Loucy (cell line): ENCODE measurements around the gene CUL3.

ENCODE experiments used
- H2AFZ ChIP-seq: fragments of 200-600 bp; sonication (generic); 2 replicates; pipeline ENCODE4 v1.6.0; 2016; ENCODE audit warnings: antibody characterized with exemption, mild to moderate bottlenecking, low read length, moderate library complexity
- H3F3A ChIP-seq: fragments of 200-600 bp; 2 replicates; pipeline ENCODE4 v1.6.0; 2016; ENCODE audit warnings: antibody characterized with exemption, low read depth, mild to moderate bottlenecking
- H3K27me3 ChIP-seq: fragments of 200-600 bp; sonication (generic); 2 replicates; pipeline ENCODE4 v1.6.1; 2014; ENCODE audit warnings: low read length, mild to moderate bottlenecking; ENCODE audit not compliant: insufficient read depth, poor library complexity, severe bottlenecking
- H3K36me3 ChIP-seq: fragments of 200-600 bp; sonication (generic); 2 replicates; pipeline ENCODE4 v1.6.1; 2016; ENCODE audit warnings: low read length; ENCODE audit not compliant: insufficient read depth
- H3K4me1 ChIP-seq: fragments of 200-600 bp; sonication (generic); 2 replicates; pipeline ENCODE4 v1.5.1; 2014; ENCODE audit warnings: low read length, mild to moderate bottlenecking; ENCODE audit not compliant: insufficient read depth, poor library complexity, severe bottlenecking
- H3K4me2 ChIP-seq: fragments of 200-600 bp; sonication (generic); 2 replicates; pipeline ENCODE4 v1.6.0; 2014; ENCODE audit warnings: antibody characterized with exemption, low read length, low read depth, mild to moderate bottlenecking; ENCODE audit not compliant: poor library complexity, severe bottlenecking
- H3K4me3 ChIP-seq: fragments of 200-600 bp; sonication (generic); 2 replicates; pipeline ENCODE4 v1.5.1; 2014; ENCODE audit warnings: low read length, mild to moderate bottlenecking, mixed read lengths; ENCODE audit not compliant: poor library complexity, severe bottlenecking
- H3K79me2 ChIP-seq: fragments of 200-600 bp; sonication (generic); 2 replicates; pipeline ENCODE4 v1.6.1; 2014; ENCODE audit warnings: low read length; ENCODE audit not compliant: insufficient read depth
- H3K9ac ChIP-seq: fragments of 200-600 bp; sonication (generic); 2 replicates; pipeline ENCODE4 v1.6.0; 2014; ENCODE audit warnings: mild to moderate bottlenecking, low read depth, low read length, moderate library complexity; ENCODE audit not compliant: poor library complexity, severe bottlenecking
- H3K9me2 ChIP-seq: fragments of 200-600 bp; sonication (generic); replicated peaks from 2 replicates; pipeline ENCODE4 v1.6.1; 2016; ENCODE audit warnings: low read depth, low read length, mixed read lengths
- H3K9me3 ChIP-seq: fragments of 200-600 bp; sonication (generic); 2 replicates; pipeline ENCODE4 v1.6.1; 2014; ENCODE audit warnings: mild to moderate bottlenecking, antibody characterized with exemption, low read length, low read depth; ENCODE audit not compliant: insufficient read depth
- H4K20me1 ChIP-seq: fragments of 200-600 bp; sonication (generic); 2 replicates; pipeline ENCODE4 v1.6.0; 2014; ENCODE audit warnings: antibody characterized with exemption, low read length, mild to moderate bottlenecking; ENCODE audit not compliant: insufficient read depth, poor library complexity, severe bottlenecking
- EZH2phosphoT487 ChIP-seq: fragments of 200-600 bp; IDR thresholded peaks from 2 replicates; pipeline ENCODE4 v1.6.1; 2018; ENCODE audit warnings: antibody characterized with exemption, mild to moderate bottlenecking, moderate library complexity, borderline replicate concordance
- TF ChIP-seq, protein P1 (sequence below): fragments of 200-600 bp; sonication (generic); conservative IDR thresholded peaks from 2 replicates; pipeline ENCODE4 v1.5.1; 2014; ENCODE audit warnings: mild to moderate bottlenecking, antibody characterized with exemption, low read length

Gene CUL3

DNA sequence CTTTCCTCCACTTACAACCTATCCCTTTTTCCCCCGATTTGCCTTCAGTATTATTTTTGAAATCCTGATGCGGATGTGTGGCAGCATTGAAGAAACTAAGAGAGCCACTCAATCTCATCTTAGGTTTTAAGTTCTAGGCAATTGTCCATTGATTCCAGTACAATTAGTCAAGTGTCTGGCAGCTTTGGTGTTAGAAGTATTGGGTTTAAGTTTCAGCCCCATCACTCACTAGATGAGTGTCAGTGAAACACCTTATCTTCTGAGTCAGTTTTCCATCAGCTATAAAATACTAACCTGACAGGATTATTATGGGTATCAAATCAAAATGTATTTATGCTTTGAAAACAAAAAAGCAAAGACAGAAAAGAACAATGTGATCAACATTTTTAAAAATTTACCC is 16.8 kb upstream of the CUL3 start:
- Histone ChIP-seq H3K36me3 (no peaks in the 10 kb centered on the region), H4K20me1 (no peaks in the 10 kb centered on the region), H3K9ac (peak overlapping the region; percentile 64), H3K4me1 (peaks cover 7% of the 10 kb centered on the region), H3K4me3 (peak overlapping the region; percentile 70), H3K9me2 (no peaks in the 10 kb centered on the region), H3K4me2 (peak overlapping the region; percentile 75), H2AFZ (no peak overlapping the region), H3K9me3 (no peaks in the 10 kb centered on the region), H3F3A (peaks cover 4% of the 10 kb centered on the region; the same call in 1 of the 2 replicates), H3K79me2 (no peaks in the 10 kb centered on the region), H3K27me3 (no peaks in the 10 kb centered on the region)
- no peak for TF ChIP-seq EZH2phosphoT487
- TF ChIP-seq, protein P1, sequence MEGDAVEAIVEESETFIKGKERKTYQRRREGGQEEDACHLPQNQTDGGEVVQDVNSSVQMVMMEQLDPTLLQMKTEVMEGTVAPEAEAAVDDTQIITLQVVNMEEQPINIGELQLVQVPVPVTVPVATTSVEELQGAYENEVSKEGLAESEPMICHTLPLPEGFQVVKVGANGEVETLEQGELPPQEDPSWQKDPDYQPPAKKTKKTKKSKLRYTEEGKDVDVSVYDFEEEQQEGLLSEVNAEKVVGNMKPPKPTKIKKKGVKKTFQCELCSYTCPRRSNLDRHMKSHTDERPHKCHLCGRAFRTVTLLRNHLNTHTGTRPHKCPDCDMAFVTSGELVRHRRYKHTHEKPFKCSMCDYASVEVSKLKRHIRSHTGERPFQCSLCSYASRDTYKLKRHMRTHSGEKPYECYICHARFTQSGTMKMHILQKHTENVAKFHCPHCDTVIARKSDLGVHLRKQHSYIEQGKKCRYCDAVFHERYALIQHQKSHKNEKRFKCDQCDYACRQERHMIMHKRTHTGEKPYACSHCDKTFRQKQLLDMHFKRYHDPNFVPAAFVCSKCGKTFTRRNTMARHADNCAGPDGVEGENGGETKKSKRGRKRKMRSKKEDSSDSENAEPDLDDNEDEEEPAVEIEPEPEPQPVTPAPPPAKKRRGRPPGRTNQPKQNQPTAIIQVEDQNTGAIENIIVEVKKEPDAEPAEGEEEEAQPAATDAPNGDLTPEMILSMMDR: no peak

DNA sequence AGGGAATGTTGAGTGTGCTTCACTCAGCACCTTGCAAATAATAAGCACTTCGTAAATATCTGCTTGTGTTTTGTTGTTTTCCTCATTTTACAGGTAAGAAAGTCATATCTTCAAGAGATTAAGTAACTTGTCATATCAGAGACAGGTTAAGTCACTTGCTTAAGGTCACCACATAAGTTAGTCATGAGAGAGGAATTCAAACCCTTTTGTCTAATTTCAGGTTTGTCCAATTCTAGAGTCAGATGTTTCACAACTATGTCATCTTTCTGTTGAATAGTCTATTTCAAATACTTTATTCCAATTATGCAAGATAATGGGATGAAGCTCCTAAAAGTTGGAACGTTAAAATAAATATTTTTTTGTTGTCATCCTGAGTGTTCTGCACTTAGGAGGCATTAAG is 13.5 kb upstream of the CUL3 start:
- H3K9me3 ChIP-seq: no peaks in the 10 kb centered on the region
- peaks cover 11% of the 10 kb centered on the region for H3K4me1 ChIP-seq
- no peaks in the 10 kb centered on the region for H3K79me2 ChIP-seq
- H3K27me3 ChIP-seq: no peaks in the 10 kb centered on the region
- H4K20me1 ChIP-seq: no peaks in the 10 kb centered on the region
- no peak for TF ChIP-seq EZH2phosphoT487
- TF ChIP-seq, protein P1: no peak
- no peaks in the 10 kb centered on the region for H3K9me2 ChIP-seq
- H3K9ac ChIP-seq: no peak overlapping the region
- no peak overlapping the region for H2AFZ ChIP-seq
- H3K4me2 ChIP-seq: no peak overlapping the region
- H3F3A ChIP-seq: peaks cover 4% of the 10 kb centered on the region; the same call in 1 of the 2 replicates
- H3K36me3 ChIP-seq: no peaks in the 10 kb centered on the region
- H3K4me3 ChIP-seq: no peak overlapping the region

DNA sequence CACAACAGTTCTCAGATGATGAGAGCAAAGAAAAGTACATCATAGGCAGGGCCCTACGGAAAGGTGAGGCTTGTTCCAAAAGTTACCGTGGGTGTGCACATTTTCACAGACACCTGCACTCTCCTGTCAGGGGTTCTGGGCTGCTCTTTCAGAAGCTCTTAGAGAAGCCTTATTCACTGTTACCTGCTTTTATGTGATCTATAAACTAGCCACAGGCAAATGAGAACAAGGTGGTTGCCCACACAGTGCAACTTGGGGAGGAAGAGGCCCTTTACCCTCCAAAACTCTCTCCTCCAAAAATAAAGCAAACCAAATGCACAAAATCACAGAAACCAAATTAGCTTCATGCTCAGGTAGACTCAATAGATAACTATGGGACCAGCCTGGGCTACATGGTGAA is 11.1 kb upstream of the CUL3 start:
- no peaks in the 10 kb centered on the region for H3K27me3 ChIP-seq
- no peaks in the 10 kb centered on the region for H3K79me2 ChIP-seq
- no peak overlapping the region for H3K9ac ChIP-seq
- H3K36me3 ChIP-seq: no peaks in the 10 kb centered on the region
- TF ChIP-seq EZH2phosphoT487: no peak
- TF ChIP-seq, protein P1: no peak
- no peaks in the 10 kb centered on the region for H3K9me2 ChIP-seq
- no peak overlapping the region for H3K4me2 ChIP-seq
- H3K4me3 ChIP-seq: no peak overlapping the region
- no peak overlapping the region for H2AFZ ChIP-seq
- peaks cover 6% of the 10 kb centered on the region for H3K4me1 ChIP-seq
- no peaks in the 10 kb centered on the region for H3K9me3 ChIP-seq
- H4K20me1 ChIP-seq: no peaks in the 10 kb centered on the region
- H3F3A ChIP-seq: no peaks in the 10 kb centered on the region
